Activated CD4-positive, alpha-beta T cell treated with anti-CD3 and anti-CD28 coated beads for 1 hour (primary cell): Measurements from ENCODE around the gene VWA5B1.
"Not testable (repeated sequence)": the region's sequence is repeated elsewhere in the genome, so short reads cannot be mapped to it uniquely, and the experiment has no call there.

Experiments used
- DNase-seq: peaks from one replicate; pipeline ENCODE4 v3.0.0-alpha.2; 2020

Gene VWA5B1

DNA sequence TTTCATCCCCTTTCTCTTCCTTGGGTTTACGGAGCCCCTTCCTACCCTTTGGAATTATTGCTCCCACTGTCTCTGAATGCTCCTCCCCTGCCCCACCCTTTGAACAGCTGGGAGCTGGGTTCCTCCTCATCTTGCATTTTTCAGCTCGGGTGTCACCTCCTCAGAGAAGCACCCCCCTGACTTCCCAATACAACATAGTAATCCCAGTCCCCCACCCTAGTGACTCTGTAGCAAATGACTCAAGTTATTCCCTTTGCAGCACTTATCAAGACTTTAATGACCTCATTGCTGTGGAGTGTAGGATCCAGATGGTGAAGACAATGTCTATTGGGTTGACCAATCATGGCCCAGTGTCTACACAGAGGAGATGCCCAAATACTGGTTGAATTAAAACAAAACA, 8.9 kb upstream of the VWA5B1 start:
- DNase-seq: no peak

DNA sequence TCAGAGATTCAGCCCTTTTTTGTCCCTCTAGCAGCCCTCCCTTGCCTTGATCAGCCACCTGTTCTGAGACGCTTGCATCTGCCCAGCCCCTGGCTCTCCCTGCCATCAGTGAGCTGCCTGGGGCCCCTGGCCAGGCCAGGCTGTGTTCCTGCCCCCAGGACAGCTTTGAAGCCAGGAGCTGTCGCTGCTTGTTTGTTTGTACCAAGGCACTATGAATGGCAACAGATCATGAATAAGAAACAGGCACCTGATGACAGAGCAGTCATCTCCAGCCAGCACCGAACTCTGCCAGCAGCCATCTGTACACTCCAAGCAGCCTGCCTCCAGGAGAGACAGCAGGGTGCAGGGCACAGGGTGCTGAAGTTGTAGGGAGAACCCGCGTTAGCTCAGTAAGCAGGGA, 8.1 kb upstream of the VWA5B1 start:
- DNase-seq: no peak

DNA sequence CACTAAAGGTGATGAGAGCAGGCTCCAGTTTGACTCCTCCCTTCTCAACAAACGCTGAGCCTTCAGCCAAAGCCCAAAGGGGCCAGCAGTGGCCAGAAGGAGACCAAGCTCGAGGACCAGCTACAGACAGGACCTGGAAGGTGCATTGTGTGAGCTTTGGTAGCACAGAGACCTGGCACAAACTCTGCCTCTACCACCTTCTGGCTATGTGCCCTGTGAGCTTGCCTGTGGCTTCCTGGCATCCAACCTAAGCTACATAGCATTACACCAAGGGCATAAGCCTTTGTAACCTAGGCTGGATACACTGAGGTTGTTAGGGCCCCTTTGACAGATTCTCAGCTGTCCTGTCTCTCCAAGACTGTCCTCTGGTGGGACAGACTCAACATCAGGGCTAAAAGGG, 6.6 kb upstream of the VWA5B1 start:
- DNase-seq: no peak

DNA sequence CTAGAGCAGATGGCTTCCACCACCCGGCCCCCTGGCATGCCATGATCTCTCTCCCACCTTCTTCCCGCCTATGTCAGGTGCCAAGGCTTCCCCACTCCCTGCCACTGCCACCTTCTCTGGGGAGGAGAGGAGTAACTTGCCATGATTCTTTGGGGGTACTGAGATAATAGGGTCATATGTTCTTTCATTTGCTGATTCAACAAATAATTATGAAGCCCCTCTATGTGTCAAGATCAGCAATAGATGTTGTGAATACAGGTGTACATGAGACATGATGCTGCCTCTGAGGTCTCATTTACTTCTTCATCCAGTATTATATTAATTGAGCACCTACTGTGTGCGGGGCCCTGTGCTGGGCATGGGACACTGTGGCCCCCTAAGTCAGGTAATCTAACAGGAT, 6.0 kb upstream of the VWA5B1 start:
- DNase-seq: no peak

DNA sequence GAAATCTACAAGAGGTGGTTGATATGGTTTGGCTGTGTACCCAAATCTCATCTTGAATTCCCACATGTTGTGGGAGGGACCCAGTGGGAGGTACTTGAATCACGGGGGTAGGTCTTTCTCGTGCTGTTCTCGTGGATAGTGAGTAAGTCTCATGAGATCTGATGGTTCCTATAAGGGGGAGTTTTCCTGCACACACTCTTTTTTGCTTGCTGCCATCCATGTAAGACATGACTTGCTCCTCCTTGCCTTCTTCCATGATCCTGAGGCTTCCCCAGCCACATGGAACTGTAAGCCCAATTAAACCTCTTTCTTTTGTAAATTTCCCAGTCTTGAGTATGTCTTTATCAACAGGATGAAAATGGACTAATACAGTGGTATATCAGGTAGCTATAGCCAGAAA, 5.2 kb upstream of the VWA5B1 start:
- no peak for DNase-seq

DNA sequence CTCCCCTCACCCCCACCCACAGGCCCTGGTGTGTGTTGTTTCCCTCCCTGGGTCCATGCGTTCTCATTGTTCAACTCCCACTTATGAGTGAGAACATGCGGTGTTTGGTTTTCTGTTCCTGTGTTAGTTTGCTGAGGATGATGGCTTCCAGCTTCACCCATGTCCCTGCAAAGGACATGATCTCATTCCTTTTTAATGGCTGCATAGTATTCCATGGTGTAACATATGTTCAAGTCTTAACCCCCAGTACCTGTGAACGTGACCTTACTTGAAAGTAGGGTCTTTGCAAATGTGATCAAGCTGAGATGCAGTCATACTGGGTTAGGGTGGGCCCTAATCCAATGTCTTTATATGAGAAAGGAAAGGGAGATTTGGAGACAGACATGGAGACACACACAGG, 3.0 kb upstream of the VWA5B1 start:
- not testable (repeated sequence) for DNase-seq

DNA sequence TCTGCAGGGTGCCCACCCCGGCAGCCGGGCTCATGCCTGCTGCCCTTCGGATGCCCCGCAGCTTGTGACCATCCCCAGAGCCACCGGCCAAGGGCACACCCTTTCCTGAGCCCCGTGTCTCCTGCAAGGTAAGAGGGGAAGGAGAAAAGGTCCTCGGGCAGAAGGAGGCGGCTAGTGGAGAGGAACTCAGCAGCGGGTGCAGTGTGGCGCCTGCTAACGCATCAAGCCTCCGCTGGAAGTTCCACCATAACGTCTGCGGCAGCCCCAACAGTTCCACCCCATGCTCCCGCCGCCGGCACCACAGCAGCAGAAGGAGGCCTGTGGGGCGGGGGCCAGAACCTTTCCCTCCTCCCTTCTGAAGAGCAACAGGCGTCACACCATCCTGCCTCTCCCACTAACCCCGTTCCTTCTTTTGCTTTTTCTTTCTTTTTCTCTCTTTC, 990 bp downstream of the VWA5B1 start:
- DNase-seq: no peak

DNA sequence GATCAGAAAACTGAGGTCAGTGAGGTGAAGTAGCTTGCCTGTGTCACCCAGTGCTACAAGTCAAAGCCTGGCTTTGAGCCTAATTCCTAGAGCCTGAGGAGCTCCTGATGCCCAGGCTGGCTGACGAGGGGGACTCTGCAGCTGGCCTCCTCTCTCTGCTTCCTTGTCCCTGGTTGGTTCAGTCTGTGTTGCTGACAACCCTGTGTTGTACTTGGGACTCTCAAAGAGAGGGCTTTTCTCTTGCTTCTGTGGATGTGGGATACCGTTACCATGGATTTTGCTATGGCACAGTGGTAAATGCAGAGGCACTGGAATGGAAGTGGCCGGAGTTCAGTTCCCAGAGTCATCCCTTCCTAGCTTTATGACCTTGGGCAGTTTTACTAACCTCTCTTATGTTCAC, 8.0 kb downstream of the VWA5B1 start:
- DNase-seq: no peak

DNA sequence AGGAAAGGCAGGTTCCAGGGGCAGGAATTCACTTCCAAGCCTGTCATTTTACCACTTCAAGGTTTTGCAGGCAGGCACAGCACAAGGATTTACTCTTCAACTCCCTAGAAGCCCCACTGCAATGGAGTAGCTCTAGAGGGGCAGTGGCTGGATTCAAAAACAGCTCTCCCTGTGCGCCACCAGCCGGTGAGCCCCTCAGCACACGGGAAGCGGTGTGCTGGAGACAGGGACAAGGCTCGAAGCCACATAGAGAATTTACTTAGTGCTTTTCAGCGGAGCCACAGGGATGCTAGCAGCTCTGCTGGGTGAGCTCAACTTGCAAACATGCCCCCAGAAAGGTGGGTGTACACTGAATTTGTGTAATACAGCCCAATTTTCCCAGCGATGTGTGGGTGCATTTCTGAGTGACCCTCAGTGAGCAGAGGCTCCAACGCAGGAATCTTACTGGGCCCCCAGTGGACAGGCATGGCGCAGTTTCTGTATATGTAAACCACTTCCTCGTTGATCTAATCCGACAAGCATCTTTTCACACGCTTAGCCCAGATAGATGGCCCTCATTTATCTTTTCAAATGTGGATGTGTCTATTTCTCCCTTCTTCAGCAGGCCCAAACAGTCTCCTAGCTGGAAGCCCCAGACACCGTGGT, 10.9 kb downstream of the VWA5B1 start:
- DNase-seq: no peak

DNA sequence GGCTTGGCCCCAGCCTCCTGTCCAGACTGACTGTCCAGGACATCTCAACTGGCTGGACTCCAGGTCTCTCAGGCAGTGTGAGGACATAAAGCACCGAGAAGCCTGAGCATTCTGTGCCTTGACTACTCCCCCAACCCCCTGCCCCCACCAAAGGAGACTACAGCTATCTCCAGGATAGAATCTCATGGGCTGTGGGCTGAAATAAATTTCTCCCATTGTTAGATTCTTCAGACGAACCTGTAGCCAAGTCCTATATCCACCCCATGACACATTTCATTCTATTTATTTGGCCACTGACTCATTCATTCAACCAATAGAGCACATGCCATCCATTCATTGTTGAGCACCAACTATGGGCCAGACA, 11.4 kb downstream of the VWA5B1 start:
- DNase-seq: no peak

DNA sequence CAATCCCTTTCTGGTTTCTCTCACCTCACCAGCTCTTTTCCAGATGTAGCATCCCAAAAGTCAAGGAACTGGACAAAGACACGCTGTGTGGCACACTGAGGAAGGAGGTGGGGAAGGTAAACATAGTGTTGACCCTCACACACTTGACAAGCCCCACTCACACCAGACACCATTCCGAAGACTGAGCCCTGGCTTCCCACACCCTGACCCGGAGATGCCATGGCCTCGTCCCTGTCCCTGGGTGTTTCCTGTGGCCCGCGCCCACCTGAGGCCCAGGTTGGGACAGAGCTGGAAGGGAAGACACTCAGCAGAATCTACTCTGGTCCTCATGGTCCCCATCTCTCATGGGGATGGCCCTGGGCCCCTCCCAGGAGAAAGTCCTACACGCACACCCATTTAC, 16.4 kb downstream of the VWA5B1 start:
- DNase-seq: no peak

DNA sequence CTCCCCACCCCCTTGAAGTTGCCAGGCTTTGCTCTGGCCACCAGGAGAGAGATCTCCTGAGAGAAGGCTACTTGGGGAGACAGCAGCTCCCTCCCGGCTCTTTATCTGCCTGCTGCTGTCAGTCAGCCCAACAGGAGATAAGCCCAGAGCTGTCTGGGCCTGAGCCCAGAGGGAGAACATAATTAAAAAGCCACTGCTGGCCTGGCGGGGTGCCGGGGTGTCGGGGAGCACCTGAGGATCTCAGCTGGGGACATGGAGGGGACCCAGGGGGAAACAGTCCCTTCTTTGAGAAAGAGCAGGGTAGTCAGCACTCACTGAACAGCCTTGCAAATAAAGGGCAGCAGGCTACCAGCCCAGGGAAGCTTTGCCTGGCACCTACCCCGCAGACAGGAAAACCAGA, 17.9 kb downstream of the VWA5B1 start:
- no peak for DNase-seq

DNA sequence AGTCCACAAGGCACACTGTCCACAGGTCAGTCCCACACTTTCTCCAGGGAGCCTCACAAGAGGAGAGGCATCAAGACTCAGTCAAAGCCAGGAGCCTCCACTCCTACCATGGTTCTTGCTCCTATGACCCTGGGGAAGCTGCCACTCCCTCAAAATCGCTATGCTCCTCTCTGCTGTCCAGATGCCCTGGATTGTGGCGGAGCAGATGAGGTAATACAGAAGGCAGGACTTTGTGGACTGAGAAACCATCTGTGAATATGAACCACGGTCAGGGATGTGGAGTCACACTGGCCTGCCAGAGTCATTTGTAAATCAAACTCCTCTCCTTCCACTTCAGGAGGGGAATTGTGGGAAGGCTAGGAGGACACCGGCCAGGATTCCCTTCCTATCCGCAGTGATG, 20.6 kb downstream of the VWA5B1 start:
- no peak for DNase-seq

DNA sequence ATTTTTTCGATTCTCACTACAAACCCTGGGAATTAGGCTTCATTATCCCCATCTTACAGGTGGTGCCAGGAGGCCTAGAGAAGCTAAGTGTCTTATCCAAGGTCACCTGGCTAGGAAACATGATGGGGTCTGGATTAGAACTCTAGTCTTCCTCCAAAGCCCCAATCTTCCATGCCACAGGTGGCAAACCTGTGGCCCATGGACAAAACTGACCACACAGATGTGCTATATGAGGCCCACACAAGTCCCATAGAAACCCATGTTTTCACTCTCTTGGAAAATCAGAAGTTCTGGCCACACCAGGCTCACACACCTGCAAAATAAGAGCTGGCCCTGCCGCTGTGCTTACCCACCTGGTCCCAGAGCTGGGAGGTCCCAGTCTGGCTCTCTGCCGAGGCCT, 21.6 kb downstream of the VWA5B1 start:
- no peak for DNase-seq

DNA sequence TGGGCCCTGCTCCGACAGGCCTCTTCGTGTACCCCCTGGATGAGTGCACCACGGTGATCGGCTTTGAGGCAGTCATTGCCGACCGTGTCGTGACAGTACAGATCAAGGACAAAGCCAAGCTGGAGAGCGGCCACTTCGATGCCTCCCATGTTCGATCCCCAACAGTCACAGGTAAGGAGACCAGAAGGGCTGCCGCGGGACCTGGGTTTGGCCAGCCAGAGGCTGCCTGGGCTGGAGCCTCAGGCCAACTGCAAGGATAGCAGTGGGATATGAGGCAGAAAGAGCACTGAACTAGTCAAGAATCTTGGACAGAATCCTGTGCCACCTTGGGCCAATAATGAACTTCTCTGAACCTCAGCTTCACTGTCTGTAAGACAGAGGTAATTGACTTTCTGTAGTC, 22.1 kb downstream of the VWA5B1 start:
- DNase-seq: no peak

DNA sequence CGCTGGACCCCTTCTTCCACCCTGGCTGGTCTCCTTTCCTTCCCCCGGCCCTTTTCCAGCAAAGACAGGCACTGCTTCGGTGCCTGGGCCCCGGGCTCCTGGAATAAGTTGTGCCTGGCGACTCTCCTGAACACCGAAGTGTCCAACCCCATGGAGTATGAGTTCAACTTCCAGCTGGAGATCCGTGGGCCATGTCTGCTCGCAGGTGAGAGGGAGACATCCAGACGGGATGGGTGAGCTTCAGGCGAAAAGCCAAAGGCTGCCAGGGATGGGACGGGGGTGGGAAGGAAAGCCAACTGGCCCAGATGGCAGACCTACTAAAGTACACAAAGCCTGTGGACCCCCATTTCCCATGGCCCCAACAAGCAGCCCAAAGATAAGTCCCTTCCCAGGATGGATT, 26.8 kb downstream of the VWA5B1 start:
- no peak for DNase-seq

DNA sequence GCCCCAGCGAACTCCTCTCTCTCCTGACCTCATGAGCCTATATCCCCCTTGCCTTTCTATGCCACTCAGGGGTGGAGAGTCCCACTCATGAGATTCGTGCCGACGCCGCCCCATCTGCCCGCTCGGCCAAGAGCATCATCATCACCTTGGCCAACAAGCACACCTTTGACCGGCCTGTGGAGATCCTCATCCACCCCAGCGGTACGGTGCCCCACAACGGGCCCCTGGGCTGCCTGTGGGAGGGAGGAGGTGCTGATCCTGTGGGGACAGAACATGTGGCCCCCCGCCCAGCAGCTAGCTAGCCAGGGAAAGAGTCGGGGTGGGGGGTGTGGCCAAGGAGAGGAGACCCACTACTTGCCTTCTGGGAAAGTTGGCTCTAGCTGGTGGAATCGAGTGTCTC, 27.8 kb downstream of the VWA5B1 start:
- DNase-seq: no peak

DNA sequence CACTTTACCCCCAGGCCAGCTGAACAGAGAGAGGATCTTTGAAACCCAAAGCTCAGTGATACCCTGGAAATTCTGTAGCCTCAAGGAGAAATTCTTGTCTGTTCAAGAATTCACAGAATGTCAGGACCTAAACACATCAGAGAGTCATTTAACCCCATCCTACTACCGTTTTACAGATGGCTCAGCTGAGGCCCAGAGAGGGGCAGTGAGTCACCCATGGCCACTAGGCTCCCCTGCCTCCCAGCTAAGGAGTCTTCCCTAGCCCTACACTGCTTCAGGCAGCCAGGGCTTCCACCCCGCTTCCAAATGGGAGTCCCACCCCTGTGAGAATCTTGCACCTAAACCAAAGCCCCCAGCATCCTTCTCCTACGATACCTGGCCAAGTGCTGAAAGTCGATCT, 28.3 kb downstream of the VWA5B1 start:
- no peak for DNase-seq

DNA sequence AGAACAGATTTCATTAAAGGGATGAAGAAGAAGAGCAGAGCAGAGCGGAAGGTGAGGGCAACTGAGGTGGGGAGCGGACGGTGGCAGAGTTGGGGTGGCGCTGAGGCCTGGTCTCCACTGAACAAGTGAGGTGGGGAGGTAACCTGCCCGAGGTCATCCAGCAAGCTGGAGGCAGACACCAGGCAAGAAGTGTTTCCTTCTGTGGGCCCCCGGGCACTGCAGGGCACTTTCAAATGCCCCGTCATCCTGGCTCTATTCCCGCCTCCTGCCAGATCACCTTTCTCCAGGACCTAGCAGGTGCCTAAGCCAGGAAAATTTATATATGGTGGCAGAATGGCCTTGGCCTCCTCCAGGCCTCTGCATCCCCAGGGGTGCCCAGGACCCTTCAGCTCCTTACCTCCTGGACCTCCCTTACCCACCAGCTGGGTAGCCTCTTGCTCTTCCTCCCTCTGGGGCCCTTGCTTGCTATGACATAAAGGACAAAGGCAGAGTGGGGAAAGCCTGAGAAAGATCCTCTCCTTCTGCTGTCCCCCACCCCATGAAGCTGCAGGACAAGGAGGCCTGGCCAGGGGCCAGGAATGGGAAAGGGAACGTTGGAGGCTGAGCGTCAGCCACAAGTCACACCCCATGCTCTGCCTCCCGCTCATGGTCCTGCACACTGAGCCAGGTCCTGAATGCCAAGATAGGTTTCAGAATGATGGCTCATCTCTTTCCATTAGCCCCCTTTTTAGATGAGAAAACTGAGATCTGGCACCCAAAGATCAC, 29.0 kb downstream of the VWA5B1 start:
- DNase-seq: no peak

DNA sequence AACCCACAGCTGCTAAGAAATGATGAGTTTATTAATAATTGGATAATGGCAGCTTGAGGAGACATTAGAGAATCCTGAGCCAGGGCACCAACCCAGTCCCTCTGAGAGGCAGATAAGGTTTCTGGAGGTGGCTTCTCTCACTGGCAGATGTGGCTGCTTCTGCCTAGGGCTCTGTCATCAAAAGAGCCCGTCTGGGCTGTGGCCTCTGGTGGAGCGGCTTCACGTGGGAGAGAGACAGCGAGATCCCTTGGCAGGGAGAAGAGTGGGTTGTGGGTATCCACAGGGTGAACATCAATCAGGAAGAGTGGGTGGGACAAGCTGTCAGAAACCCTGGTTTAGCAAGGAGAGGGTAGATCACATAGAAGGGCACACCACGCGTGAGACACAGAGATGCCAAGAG, 30.0 kb downstream of the VWA5B1 start:
- no peak for DNase-seq

DNA sequence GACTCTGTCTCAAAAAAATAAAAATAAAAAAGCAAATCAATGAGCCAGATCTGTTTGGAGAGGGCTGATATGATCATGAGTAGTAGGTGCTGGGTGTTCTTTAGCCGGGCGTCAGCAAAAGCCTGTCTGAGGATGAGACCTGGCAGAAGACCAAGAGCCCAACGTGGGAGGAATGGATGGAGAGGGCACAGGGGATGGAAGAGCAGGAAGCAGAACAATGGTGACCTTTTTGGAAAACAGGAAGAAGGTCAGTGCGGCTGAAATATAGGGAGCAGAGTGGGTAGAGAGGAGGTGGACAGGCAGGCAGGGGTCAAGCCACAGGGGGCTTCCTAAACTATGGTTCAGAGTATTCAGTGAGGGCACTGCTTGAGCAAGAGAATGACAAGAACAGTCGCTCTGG, 30.9 kb downstream of the VWA5B1 start:
- DNase-seq: no peak

DNA sequence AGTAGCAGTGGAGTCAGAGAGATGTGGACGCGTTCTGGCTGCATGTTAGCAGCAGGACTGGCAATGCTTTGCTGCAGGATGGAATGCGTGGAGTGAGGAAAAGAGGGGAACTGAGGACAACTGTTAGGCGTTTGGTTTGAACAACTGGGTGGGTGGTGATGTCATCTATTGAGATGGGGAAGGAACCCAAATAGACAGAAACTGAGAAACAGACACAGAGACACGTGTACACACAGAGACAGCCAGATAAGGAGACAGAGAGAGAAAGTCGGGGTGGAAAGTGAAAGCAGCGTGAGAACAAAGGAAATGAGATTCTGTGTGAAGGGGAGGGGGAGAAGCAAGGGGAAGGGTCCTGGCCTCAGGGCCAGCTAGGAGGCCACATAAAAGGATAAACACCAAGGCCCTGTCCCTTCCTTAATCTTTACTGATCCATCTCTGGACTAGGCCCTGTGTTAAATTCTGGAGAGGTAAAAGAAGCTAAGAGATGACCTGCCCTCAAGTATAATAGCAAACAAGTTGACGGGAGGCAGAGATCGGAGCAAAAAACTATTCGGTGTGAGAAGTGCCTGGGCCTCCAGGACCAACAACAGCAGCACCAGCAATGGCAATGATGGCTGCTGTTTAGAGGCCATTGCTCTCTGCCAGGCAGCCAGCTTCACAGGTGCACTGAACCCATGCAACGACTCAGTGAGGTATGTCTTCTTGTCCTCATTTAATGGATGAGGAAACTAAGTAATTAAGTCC, 31.6 kb downstream of the VWA5B1 start:
- DNase-seq: no peak

DNA sequence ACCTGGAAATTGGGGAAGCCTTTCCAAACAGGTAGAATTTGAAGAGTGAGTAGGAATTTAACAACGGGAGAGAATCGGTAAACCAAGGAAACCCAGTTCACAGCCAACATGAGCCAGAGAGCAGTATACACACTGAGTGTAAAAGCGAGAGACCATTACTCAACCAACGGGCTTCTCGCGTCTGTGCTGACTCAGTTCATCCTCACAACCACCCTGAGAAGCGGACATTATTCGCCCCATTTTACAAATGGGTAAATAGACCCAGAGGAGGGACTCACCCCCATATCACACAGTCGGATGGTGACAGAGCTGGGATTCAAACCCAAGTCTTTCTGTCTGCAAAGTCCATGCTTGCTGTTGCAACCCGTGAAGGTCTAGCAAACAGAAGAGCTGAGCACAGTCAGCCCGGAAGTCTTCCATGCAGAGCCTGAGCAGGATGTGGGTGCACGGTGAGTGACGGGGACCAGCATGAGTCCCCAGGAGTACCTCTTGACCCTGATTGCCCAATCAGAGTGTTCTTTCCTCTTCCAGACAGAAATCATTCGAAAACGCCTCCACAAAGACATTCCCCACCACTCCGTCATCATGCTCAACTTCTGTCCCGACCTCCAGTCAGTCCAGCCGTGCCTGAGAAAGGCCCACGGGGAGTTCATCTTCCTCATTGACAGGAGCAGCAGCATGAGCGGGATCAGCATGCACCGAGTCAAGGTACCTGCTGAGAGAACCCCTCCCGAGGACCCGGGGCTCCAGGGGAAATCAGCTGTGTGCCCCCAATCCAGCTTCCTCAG, 32.3 kb downstream of the VWA5B1 start:
- no peak for DNase-seq

DNA sequence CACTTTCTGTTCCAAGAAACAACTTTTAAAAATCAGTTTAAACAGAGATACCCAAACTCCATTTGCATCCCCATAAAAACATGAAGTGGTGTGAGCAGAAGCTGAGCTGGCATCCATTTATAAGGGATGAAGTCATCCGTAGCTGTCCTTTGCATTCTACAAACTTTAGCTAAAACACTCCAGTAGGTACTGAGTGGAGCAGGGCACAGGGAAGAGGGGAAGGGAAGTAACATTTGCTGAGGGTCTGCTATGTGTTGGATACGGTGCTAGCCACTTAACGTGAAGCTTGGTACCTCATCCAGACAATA, 32.9 kb downstream of the VWA5B1 start:
- no peak for DNase-seq
